ENCODE measurements around the gene GGT7. TPM values are rescaled to one million over a fixed set of nuclear protein-coding genes. Genes with fewer than 3 reads are reported as not detected.

The GGT7 gene
- total RNA-seq, 1 donor from 2014 or later, result 62.7 TPM

DNA sequence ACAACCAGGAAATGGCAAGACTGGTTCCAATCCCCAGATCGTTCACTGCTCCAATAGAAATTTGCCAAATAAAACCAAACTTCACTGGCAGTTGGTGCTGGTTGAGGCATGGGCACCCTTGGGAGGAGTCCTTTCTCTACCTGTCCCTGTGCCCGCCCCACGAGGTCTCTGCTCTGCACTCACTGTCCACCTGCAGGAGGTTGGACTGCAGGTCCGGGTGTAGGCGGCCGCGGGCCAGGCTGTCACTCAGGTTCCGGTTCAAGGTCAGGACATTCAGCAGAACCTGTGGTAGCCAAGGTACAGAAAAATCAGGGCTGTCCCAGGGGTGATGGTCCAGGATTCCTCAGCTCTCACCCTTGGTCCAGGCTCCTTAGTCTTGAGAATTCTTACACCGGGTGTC lies 22.9 kb downstream of the GGT7 start:
- TF ChIP-seq, protein P1, sequence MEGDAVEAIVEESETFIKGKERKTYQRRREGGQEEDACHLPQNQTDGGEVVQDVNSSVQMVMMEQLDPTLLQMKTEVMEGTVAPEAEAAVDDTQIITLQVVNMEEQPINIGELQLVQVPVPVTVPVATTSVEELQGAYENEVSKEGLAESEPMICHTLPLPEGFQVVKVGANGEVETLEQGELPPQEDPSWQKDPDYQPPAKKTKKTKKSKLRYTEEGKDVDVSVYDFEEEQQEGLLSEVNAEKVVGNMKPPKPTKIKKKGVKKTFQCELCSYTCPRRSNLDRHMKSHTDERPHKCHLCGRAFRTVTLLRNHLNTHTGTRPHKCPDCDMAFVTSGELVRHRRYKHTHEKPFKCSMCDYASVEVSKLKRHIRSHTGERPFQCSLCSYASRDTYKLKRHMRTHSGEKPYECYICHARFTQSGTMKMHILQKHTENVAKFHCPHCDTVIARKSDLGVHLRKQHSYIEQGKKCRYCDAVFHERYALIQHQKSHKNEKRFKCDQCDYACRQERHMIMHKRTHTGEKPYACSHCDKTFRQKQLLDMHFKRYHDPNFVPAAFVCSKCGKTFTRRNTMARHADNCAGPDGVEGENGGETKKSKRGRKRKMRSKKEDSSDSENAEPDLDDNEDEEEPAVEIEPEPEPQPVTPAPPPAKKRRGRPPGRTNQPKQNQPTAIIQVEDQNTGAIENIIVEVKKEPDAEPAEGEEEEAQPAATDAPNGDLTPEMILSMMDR (conservative IDR thresholded peaks at IDR 0.05), result no peak
- Mint-ChIP-seq H3K4me1 (ENCODE audit: unreplicated experiment) (no peaks in the 10 kb centered on the region), H3K27ac (no peak overlapping the region), H3K4me3 (no peak overlapping the region), H3K36me3 (peaks cover 27% of the 10 kb centered on the region), H3K27me3 (no peaks in the 10 kb centered on the region), H3K9me3 (no peaks in the 10 kb centered on the region)
- DNase-seq (ENCODE audit: extremely low spot score, unreplicated experiment), result no peak

DNA sequence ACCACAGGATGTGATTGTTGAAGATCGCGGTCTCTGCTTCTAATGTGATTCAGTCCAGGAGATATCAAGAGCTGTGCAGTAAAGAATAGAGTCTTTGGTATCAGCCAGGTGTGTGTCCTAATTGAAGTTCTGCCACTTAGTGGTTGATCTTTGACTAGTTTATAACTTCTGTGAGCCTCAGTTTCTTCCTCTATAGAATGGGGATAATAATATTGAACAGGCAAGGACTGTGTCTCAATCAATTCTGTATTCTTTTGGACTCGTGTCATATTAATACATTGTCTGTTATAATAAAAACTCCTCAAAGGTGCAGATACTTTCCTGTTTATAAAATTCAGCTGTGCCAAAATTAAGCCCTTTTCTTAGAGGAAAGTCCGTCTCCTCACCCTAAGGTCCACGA lies 24.1 kb downstream of the GGT7 start:
- H3K4me3 Mint-ChIP-seq, result no peak overlapping the region
- no peaks in the 10 kb centered on the region for H3K9me3 Mint-ChIP-seq
- peaks cover 28% of the 10 kb centered on the region for H3K36me3 Mint-ChIP-seq
- TF ChIP-seq, protein P1 (conservative IDR thresholded peaks at IDR 0.05), result no peak
- H3K4me1 Mint-ChIP-seq (ENCODE audit: unreplicated experiment), result no peaks in the 10 kb centered on the region
- no peak overlapping the region for H3K27ac Mint-ChIP-seq
- no peaks in the 10 kb centered on the region for H3K27me3 Mint-ChIP-seq
- DNase-seq (ENCODE audit: extremely low spot score, unreplicated experiment), result no peak

DNA sequence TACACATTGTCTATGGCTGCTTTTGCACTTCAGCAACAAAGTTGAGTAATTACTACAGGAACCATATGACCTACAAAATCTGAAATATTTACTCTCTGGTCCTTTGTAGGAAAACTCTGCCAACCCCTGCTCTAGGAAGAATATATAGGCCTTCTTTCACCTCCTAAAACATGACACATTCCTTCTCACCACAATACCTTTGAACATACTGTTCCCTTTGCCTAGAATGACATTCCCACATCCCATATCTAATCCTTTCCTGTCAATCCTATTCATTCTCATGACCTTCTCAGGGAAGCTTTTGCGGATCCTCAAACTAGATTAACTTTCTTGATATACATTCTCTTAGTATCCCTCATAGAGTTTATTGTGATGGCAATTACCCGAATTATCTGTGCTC lies 29.2 kb downstream of the GGT7 start:
- Mint-ChIP-seq H3K36me3 (peaks cover 17% of the 10 kb centered on the region), H3K27me3 (no peaks in the 10 kb centered on the region), H3K27ac (no peak overlapping the region), H3K9me3 (no peaks in the 10 kb centered on the region), H3K4me1 (ENCODE audit: unreplicated experiment) (no peaks in the 10 kb centered on the region), H3K4me3 (no peak overlapping the region)
- DNase-seq (ENCODE audit: extremely low spot score, unreplicated experiment), result no peak
- TF ChIP-seq, protein P1 (conservative IDR thresholded peaks at IDR 0.05), result no peak

DNA sequence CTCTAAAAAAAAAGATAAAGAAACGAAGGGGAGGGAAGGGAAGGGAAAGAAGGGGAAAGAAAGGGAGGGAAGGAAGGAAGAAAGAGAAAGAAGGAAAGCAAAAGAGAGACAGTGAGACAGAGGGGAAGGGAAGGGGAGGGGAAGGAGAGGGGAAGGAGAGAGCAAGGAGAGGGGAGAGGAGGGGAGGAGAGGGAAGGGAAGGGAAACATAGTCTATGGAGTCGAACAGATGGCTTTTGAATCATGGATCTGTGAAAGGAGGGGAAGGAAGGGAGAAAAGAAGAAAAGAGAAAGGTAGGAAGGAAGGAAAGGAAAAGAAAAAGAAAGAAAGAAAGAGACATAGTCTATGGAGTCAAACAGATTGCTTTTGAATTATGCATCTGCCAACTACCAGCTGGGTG lies 30.5 kb downstream of the GGT7 start:
- Mint-ChIP-seq H3K27ac (no peak overlapping the region), H3K36me3 (peaks cover 11% of the 10 kb centered on the region), H3K27me3 (no peaks in the 10 kb centered on the region), H3K4me3 (no peak overlapping the region), H3K4me1 (ENCODE audit: unreplicated experiment) (no peaks in the 10 kb centered on the region), H3K9me3 (no peaks in the 10 kb centered on the region)
- no peak for DNase-seq (ENCODE audit: extremely low spot score, unreplicated experiment)
- TF ChIP-seq, protein P1 (conservative IDR thresholded peaks at IDR 0.05), result no peak

DNA sequence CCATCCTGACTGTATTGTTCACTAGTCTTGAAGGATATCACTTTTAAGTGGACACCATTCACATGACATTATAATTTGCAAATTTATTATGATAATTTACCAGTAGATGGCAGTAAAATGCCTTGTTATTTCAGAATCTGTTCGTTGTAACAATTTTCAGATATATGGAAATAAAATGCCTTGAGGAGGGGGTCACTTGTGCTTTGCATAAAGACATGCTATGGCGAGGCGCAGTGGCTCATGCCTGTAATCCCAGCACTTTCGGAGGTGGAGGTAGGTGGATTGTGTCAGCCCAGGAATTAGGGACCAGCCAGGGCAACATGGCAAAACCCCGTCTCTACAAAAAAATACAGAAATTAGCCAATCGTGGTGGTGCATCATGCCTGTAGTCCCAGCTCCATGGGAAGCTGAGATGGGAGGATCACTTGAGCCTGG lies 38.2 kb downstream of the GGT7 start:
- Mint-ChIP-seq H3K27me3 (peaks cover 11% of the 10 kb centered on the region), H3K36me3 (no peaks in the 10 kb centered on the region), H3K4me3 (no peak overlapping the region), H3K27ac (no peak overlapping the region), H3K4me1 (ENCODE audit: unreplicated experiment) (peaks cover 4% of the 10 kb centered on the region), H3K9me3 (no peaks in the 10 kb centered on the region)
- no peak for DNase-seq (ENCODE audit: extremely low spot score, unreplicated experiment)
- TF ChIP-seq, protein P1 (conservative IDR thresholded peaks at IDR 0.05), result peak; percentile 77

DNA sequence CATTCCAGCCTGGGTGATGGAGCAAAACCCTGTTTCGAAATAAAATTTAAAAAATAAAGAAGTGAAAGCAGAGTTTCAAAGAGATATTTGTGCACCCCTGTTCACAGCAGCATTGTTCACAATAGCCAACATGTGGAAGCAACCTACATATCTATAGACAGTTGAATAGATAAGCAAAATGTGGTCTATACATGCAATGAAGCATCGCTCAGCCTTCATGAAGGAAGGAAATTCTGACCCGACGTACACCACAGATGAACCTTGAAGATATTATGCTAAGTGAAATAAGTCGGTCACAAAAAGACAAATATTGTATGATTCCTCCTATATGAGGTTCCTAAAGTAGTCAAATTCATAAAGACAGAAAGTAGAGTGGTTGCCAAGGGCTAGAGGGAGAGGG lies 40.7 kb downstream of the GGT7 start:
- Mint-ChIP-seq H3K27ac (no peak overlapping the region), H3K27me3 (peaks cover 11% of the 10 kb centered on the region), H3K9me3 (no peaks in the 10 kb centered on the region), H3K36me3 (peaks cover 3% of the 10 kb centered on the region), H3K4me3 (no peak overlapping the region), H3K4me1 (ENCODE audit: unreplicated experiment) (peaks cover 4% of the 10 kb centered on the region)
- TF ChIP-seq, protein P1 (conservative IDR thresholded peaks at IDR 0.05), result no peak
- no peak for DNase-seq (ENCODE audit: extremely low spot score, unreplicated experiment)

Measured in type B pancreatic cell (in vitro differentiated cells).